Right lobe of liver (tissue), 4 donors: ENCODE data around the gene SYNGR4.

Source experiments
- CTCF ChIP-seq, 4 donors: fragments of 200-600 bp in 3 of 4; fragments of 450-650 bp in 1 of 4; IDR thresholded peaks; one replicate each; pipeline versions ENCODE4 v1.5.1 to v1.8.0; 2016 to 2022; ENCODE audit warnings: antibody characterized with exemption in 4 of 4, mild to moderate bottlenecking in 2 of 4
- POLR2A ChIP-seq: fragments of 450-650 bp; IDR thresholded peaks from one replicate; pipeline ENCODE4 v1.6.1; 2017; ENCODE audit warnings: antibody characterized with exemption, mild to moderate bottlenecking
- donor health status: DM: no; HTN: no; CAD: no.
- donor health status: DM: no; HTN: no; CAD: no.
- donor health status: DM: no; HTN: yes; CAD: no.

- no peak for TF ChIP-seq CTCF (IDR thresholded peaks at IDR 0.05)
- TF ChIP-seq POLR2A = no peak
Measured at GRCh38 chr19:48381178-48381950, 17.2 kb downstream of the SYNGR4 start.
